ENCODE results near the gene SLC2A6.

SLC2A6 gene

DNA sequence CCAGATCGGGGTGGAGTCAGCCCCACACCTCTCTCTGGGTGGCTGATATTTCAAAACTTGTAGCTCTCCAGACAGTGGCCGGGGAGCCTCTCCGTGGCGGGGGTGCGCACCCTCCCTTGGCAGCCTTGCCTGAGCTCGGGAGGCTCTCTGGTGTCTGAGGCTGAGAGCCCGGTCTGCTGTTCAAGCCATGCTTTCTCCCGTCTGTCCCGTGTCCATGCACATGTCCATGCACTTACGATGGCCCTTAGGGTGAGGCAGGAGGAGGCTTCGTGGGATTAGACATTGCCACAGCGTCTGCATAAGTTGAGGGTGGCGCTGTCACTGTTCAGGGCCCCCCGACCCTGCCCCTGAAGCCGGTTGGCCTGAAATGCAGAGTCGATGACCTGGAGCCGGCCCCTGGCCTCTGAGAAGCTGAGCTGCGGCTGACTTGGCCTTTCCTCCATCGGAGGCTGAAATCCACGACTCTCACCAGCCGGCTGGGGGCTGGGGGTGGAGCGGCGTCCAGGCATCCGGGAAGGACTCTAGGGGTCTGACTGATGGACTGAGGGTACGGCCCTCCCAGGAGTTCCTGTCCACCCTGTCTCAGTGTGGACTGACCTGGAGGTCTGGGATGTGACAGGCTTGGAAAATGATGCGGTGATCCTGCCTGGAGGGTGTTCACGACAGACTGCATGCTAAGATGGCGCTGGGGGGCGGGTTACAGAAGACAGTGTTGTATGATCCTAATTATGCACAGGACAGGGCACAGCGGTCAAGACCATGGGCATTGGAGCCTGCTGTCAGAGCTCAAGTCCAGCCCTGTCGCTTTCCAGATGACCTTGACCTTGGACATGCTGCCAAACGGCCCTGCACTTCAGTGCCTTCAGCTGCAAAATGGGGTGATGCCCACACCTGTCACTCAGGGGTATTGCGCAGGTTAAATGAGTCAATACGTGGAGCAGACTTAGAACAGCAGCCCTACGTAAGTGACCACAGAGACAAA, 18.3 kb upstream of the SLC2A6 start:
- no peak for DNase-seq (ENCODE audit: low read depth in 2 of 2)

- DNase-seq (ENCODE audit: low read depth in 2 of 2), result no peak
Observed at GRCh38 chr9:133495327-133496293, 16.7 kb upstream of the SLC2A6 start.

- no peak for DNase-seq (ENCODE audit: low read depth in 2 of 2)
Observed at GRCh38 chr9:133494636-133495326, 15.9 kb upstream of the SLC2A6 start.

DNA sequence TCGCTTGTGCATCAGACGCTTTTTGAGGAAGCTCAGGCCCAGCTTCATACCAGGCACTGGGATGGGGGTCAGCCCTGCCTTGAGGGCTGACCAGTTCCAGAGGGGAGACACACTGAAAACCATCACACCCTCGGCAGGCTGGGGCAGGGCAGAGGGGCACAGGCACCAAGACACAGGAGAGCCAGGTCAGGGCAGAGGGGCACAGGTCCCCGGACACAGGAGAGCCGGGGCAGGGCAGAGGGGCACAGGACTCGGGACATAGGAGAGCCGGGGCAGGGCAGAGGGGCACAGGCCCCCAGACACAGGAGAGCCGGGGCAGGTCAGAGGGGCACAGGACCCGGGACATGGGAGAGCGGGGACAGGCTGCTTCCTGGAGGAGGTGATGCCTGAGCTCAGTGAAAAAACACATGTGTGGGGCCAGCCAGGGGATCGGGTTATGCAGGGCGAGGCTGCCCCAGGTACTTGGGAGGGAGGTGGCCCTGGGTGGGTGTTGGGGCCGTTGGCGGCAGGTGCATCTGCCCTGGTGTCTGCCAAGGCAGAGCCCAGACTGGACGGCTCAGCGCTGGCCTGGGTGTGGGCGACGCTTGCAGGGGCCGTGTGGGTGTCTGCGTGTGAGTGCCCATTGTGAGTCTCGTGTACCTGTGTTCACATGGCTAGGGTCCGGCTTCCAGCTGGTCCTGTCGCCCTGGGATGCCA, 15.1 kb upstream of the SLC2A6 start:
- DNase-seq (ENCODE audit: low read depth in 2 of 2), result no peak

GRCh38 chr9:133493428-133493827, 14.5 kb upstream of the SLC2A6 start:
- DNase-seq (ENCODE audit: low read depth in 2 of 2), result no peak

- no peak for DNase-seq (ENCODE audit: low read depth in 2 of 2)
Observed at GRCh38 chr9:133492061-133493021, 13.4 kb upstream of the SLC2A6 start.

DNA sequence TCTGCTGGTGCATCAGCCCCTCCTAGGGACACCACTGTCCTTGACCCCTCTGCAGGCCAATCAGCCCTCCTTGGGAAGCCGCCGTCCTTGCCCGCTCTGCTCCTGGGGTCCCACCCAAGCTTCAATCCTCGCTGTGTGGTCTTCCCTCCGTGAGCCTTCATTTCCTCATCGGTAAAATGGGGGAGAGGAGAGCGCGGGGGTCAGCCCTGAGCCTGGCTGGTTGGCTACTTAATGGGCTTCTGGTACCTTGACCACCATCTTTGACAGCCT, 12.7 kb upstream of the SLC2A6 start:
- no peak for DNase-seq (ENCODE audit: low read depth in 2 of 2)

- DNase-seq (ENCODE audit: low read depth in 2 of 2), result no peak
Observed at GRCh38 chr9:133490865-133491655, 12.2 kb upstream of the SLC2A6 start.

DNA sequence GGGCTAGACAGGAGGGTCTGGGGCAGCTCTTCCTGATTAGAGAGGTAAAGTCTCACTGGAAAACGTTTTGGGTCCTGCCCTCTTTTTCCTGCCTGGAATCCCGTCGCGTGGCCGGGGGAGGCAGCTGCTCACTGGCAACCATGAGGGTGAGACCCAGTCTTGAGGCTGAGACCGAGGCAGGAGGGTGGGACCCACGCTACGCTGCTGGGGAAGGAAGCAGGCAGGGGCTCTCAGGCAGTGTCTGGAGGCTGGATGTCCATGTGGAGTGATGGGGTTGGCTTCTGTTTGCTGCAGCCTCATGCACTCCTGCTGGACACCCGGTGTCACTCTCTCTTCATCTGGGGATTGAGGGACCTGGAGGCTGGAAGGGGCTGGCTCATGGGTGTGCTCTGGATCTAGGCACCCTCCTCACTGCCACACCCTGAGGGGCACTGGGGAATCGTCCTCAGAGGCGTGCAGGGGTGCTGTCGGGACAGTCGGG, 11.3 kb upstream of the SLC2A6 start:
- DNase-seq (ENCODE audit: low read depth in 2 of 2), result no peak

DNA sequence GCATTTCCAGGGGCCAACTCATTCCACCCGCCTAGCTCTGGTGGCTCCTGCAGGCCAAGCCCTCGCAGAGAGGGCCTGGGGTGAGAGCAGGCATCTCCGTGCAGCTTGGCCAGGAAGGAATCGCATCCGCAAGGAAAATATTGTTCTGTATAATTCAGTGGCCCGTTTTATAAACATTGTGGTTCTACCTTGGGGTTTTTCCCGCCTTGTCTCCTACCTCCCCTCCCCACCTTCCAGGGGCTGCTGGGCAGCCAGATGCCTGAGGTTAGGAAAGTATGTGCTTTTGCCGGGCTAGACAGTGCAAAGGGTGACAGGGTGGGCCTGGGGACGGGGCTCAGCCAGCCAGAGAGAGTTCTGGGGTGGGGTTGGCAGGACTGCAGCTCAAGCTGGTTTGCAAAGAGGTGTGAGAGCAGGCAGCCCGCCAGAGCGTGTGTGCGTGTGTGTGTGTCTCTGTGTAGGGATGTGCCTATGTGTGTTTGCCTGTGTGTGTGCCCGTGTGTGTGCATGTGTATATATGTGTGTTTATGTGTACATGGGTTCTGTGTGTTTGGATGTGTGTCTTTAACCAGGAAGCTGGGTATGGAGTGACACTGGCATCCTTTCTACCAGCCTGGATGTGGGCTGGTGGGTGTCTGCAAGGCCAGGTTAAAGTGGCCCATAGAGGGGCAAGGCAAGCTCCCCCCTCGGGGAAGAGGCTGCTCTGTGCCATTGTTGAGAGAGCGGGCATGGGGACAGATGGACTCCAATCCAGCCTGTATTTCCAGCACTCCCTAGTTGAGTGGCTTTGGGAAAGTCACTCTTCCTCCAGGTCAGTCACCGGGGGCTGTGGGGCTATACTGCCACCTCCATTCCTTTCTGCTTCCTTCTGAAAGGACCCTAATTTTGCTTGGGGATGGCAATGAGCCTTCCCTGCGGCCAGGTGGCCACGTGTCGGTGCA, 10.6 kb upstream of the SLC2A6 start:
- DNase-seq (ENCODE audit: low read depth in 2 of 2), result no peak

DNA sequence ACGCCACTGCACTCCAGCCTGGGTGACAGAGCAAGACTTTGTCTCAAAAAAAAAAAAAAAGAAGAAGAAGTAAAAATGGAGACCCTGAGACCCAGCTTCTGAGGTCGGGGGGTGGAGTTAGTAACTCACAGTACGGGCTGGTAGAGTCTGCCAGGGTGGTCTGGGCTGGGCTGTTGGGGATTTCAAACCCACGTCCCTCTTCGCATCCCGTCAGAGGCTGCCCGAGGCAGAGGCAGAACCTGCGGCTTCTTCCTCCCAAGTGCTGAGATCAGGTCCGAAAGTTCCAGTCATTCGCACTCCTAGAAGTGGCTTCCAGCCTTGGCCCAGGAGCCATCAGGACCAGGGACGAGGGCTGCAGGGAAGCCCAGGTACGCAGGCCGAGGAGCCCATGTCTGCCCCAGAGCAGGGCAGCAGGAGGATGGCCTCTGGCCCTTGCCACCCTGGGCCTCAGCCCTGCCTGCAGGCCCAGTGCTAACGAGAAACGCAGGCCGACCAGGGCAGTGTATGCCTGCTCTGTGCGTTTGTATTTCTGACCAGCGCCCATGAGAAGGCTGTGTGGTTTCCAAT, 9.9 kb upstream of the SLC2A6 start:
- DNase-seq (ENCODE audit: low read depth in 2 of 2), result no peak

DNA sequence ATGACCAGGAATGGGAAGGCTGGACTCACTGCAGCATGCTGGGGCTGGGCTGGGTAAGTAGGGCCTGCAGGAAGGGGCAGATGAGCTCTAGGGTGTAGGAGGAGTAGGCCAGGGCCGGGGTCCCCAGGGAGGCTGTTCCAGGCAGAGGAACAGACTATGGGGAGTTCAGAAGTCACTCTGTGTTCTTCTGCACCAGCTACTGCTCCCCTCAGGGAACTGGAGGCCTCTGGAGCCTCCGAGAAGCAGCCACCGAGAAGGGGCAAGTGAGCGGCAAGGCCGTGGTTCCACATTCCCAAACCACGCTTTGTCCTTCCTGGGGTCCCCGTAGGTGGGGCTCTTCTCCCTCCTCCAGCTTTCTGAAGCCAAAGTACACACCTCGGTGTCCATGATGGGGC, 8.4 kb upstream of the SLC2A6 start:
- DNase-seq (ENCODE audit: low read depth in 2 of 2), result no peak

DNA sequence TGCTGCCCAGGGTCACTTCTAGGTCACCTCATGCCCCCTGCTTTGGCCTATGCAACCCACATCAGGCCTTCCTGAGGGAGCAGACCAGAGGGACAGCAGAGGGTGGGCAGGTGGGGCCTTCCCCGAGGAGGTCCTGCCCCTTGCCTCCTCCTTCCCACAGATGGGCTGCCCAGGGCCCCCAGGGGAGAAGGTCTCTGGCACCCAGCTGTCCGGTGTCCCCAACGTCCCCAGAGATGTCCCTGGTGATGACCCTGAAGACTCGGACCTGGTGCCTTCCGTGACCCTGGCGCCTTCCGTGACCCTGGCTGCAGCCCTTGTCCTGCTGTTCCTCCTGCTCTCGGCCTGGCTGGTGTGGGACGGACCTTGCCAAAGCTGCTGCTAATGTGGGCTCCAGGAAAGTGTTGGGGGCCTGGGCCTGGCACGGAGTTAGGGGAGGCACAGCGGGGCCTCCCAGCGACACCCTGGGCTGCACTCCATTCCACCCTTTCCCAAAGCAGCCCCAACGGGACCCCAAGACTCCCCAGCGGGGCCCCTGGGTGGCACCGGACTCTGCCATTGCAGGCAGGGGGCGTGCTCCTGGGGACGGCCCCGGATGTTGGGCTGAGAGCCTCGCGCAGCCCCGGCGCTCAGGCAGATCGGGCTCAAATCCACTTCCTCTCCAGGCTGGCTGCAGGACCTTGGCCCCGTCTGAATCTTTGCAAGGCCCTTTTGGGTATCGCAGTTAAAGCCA, 6.8 kb upstream of the SLC2A6 start:
- DNase-seq (ENCODE audit: low read depth in 2 of 2), result no peak

- no peak for DNase-seq (ENCODE audit: low read depth in 2 of 2)
Observed at GRCh38 chr9:133484671-133485437, 6.0 kb upstream of the SLC2A6 start.

- no peak for DNase-seq (ENCODE audit: low read depth in 2 of 2)
Observed at GRCh38 chr9:133483611-133484010, 4.7 kb upstream of the SLC2A6 start.
